ENCODE results near the gene RNF44.

RNF44 gene

DNA sequence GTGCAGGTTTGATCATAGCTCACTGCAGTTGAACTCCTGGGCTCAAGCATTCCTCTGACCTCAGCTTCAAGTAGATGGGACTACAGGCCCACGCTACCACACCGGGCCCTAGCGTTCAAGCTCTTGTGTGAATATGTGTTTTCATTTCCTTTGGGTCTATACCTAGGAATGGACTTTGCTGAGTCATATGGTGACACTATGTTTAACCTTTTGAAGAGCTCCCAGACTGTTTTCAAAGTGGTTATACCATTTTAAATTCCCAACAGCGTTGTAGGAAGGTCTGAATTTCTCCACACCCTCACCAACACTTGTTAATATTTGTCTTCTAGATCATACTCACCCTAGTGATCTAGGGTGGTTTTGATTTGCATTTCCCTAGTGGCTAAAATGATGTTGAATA lies 55.5 kb downstream of the RNF44 start:
- Histone ChIP-seq H3K9me3 (ENCODE audit: insufficient read depth, low read depth, low read length) (no peaks in the 10 kb centered on the region), H3K27me3 (ENCODE audit: insufficient read depth, low read length) (no peaks in the 10 kb centered on the region), H3K9ac (ENCODE audit: low read depth, low read length) (no peak overlapping the region), H3K4me1 (ENCODE audit: insufficient read depth, low read length) (no peaks in the 10 kb centered on the region), H3K4me3 (ENCODE audit: low read length) (no peak overlapping the region), H3K36me3 (ENCODE audit: insufficient read depth, low read depth, low read length) (peaks cover 63% of the 10 kb centered on the region), H3K27ac (ENCODE audit: low read length) (no peak overlapping the region)

Measured in iPS-20b (cell line).